Right forelimb (tissue), 1 donor: ENCODE data around the gene ASIC4.

Experiments
- DNase-seq: peaks from one replicate; pipeline ENCODE4 v3.0.0-alpha.2; 2018

The ASIC4 gene

GRCh38 chr2:219537657-219538488, 23.6 kb downstream of the ASIC4 start:
- no peak for DNase-seq

- DNase-seq = peak; percentile 72
Observed at GRCh38 chr2:219538504-219538951, 24.2 kb downstream of the ASIC4 start.

GRCh38 chr2:219538956-219539788, 24.9 kb downstream of the ASIC4 start:
- DNase-seq = no peak

GRCh38 chr2:219539926-219540678, 25.8 kb downstream of the ASIC4 start:
- no peak for DNase-seq

- no peak for DNase-seq
Observed at GRCh38 chr2:219540784-219541504, 26.7 kb downstream of the ASIC4 start.

GRCh38 chr2:219541611-219542180, 27.4 kb downstream of the ASIC4 start:
- DNase-seq = peak; percentile 86

GRCh38 chr2:219542931-219543595, 28.8 kb downstream of the ASIC4 start:
- DNase-seq = no peak

GRCh38 chr2:219543596-219544358, 29.5 kb downstream of the ASIC4 start, which contains the start of the genes CHPF and TMEM198:
TSS of gene CHPF (minus strand) at chr2:219543809. CDS start at chr2:219543538, 271 bp downstream.
TSS of gene TMEM198 (plus strand) at chr2:219544028. CDS start at chr2:219544728, 700 bp downstream.
- peak; percentile 99 for DNase-seq

- DNase-seq = no peak
Observed at GRCh38 chr2:219544567-219544966, 30.3 kb downstream of the ASIC4 start.

- DNase-seq = no peak
Observed at GRCh38 chr2:219545295-219545942, 31.1 kb downstream of the ASIC4 start.

- DNase-seq = no peak
Observed at GRCh38 chr2:219545943-219546352, 31.7 kb downstream of the ASIC4 start.

GRCh38 chr2:219547621-219548020, 33.3 kb downstream of the ASIC4 start:
- DNase-seq = no peak

GRCh38 chr2:219548990-219549389, 34.7 kb downstream of the ASIC4 start:
- no peak for DNase-seq

GRCh38 chr2:219549619-219550018, 35.3 kb downstream of the ASIC4 start:
- DNase-seq = no peak

GRCh38 chr2:219551441-219552381, 37.4 kb downstream of the ASIC4 start:
- DNase-seq = no peak

- DNase-seq = peak; percentile 93
Observed at GRCh38 chr2:219552382-219553167, 38.3 kb downstream of the ASIC4 start.

- DNase-seq = no peak
Observed at GRCh38 chr2:219553168-219553417, 38.8 kb downstream of the ASIC4 start.

- no peak for DNase-seq
Observed at GRCh38 chr2:219553463-219553963, 39.2 kb downstream of the ASIC4 start.
